Stimulated activated CD8-positive, alpha-beta memory T cell treated with anti-CD3 and anti-CD28 coated beads, Interleukin-4, amount 100 ng/mL, for 4 hours (primary cell): ENCODE measurements around the gene NISCH.
A peak's percentile ranks its signal among the peaks of the same experiment; 100 is the strongest.

Source experiments
- DNase-seq, 2 donors: peaks; one replicate each; pipeline ENCODE4 v3.0.0-alpha.2; 2020; ENCODE audit warnings: low read depth in 2 of 2, low spot score in 1 of 2

Gene NISCH

GRCh38 chr3:52455283-52456168 lies at the start of gene NISCH:
Gene NISCH, plus strand, starts transcription at chr3:52455604. Its CDS starts 38 bp downstream, at chr3:52455642.
- peak; percentile 92 to 94 for DNase-seq

- DNase-seq, result no peak
These were observed 49.2 kb upstream of the NISCH start for GRCh38 chr3:52406231-52406661.

- no peak for DNase-seq
These were observed 48.5 kb upstream of the NISCH start for GRCh38 chr3:52406791-52407510.

GRCh38 chr3:52407779-52408178 lies 47.6 kb upstream of the NISCH start:
- DNase-seq, result no peak

GRCh38 chr3:52408466-52408865 lies 46.9 kb upstream of the NISCH start:
- no peak for DNase-seq

- no peak for DNase-seq
These were observed 39.6 kb upstream of the NISCH start for GRCh38 chr3:52415800-52416199.

- no peak for DNase-seq
These were observed 35.0 kb upstream of the NISCH start for GRCh38 chr3:52420388-52420787.

- DNase-seq, result no peak
These were observed 32.7 kb upstream of the NISCH start for GRCh38 chr3:52422669-52423068.

GRCh38 chr3:52423173-52423572 lies 32.2 kb upstream of the NISCH start:
- DNase-seq, result no peak

- DNase-seq, result no peak
These were observed 27.0 kb upstream of the NISCH start for GRCh38 chr3:52428151-52429005.

- no peak for DNase-seq
These were observed 26.4 kb upstream of the NISCH start for GRCh38 chr3:52429031-52429430.

GRCh38 chr3:52429779-52430415 lies 25.5 kb upstream of the NISCH start:
- no peak for DNase-seq

GRCh38 chr3:52430416-52430810 lies 25.0 kb upstream of the NISCH start:
- no peak for DNase-seq

GRCh38 chr3:52431459-52432223 lies 23.8 kb upstream of the NISCH start:
- DNase-seq, result no peak

- no peak for DNase-seq
These were observed 23.2 kb upstream of the NISCH start for GRCh38 chr3:52432225-52432624.

- DNase-seq, result no peak
These were observed 22.7 kb upstream of the NISCH start for GRCh38 chr3:52432691-52433141.

- no peak for DNase-seq
These were observed 21.9 kb upstream of the NISCH start for GRCh38 chr3:52433328-52433995.

GRCh38 chr3:52433996-52434479 lies 21.4 kb upstream of the NISCH start:
- DNase-seq, result no peak

GRCh38 chr3:52434491-52435115 lies 20.8 kb upstream of the NISCH start:
- DNase-seq, result no peak
